Subcutaneous adipose tissue (tissue), 4 donors: ENCODE measurements around the gene SIL1. TPM values are rescaled to one million over a fixed set of nuclear protein-coding genes. Genes with fewer than 3 reads are reported as not detected.

ENCODE experiments used
- total RNA-seq, 4 donors: library from RNA; depleted of rRNA; stranded (reverse); fragments of >200 nt; gene quantifications; one replicate each; pipeline ENCODE4 v1.1.0, GENCODE V29; 2016
- TF ChIP-seq, protein P1 (sequence below): fragments of 450-650 bp; IDR thresholded peaks from one replicate; pipeline ENCODE4 v1.5.1; 2016; ENCODE audit warnings: low read depth, mild to moderate bottlenecking, control low read depth, antibody characterized with exemption, moderate library complexity

SIL1 gene
- total RNA-seq, 4 donors from 2014 or later = 29.7 to 52.9 (median 44.8) TPM

DNA sequence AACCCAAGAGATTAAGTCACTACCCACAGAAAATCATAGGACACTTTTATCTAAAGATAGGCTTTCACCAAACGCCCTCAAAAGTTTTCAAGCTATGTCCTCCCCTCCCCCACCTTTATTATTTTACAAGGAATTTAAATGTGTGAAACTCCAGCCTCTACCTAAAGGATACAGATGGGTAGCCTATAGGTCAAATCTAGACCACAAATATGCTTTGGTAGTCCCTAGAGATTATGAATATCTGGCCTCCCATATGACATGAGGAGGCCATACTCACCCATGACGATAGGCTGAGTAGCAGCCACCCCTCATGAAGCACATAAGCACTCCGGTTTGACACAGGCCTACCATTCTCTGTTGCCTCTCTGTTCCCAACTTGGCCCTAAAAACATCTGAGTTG lies 11.9 kb downstream of the SIL1 start:
- TF ChIP-seq, protein P1, sequence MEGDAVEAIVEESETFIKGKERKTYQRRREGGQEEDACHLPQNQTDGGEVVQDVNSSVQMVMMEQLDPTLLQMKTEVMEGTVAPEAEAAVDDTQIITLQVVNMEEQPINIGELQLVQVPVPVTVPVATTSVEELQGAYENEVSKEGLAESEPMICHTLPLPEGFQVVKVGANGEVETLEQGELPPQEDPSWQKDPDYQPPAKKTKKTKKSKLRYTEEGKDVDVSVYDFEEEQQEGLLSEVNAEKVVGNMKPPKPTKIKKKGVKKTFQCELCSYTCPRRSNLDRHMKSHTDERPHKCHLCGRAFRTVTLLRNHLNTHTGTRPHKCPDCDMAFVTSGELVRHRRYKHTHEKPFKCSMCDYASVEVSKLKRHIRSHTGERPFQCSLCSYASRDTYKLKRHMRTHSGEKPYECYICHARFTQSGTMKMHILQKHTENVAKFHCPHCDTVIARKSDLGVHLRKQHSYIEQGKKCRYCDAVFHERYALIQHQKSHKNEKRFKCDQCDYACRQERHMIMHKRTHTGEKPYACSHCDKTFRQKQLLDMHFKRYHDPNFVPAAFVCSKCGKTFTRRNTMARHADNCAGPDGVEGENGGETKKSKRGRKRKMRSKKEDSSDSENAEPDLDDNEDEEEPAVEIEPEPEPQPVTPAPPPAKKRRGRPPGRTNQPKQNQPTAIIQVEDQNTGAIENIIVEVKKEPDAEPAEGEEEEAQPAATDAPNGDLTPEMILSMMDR = no peak

DNA sequence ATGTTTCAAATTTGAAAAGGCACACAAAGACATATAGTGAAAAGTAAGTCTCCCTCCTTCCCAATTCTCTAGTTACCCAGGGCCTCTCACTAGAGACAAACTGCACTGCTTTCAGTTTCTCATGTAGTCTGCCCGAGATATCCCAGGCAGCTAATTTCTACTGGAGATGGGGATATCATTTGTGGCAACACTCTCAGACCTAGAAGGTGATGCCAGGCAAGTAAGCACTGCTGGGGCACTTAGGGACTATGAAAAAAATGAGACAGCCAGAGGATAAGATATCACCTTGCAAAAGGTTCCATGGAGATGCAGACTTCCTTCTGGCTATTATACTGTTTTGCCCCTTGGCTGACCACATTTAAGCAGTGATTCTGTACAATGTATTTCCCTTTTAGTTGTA lies 12.6 kb downstream of the SIL1 start:
- TF ChIP-seq, protein P1 = no peak

DNA sequence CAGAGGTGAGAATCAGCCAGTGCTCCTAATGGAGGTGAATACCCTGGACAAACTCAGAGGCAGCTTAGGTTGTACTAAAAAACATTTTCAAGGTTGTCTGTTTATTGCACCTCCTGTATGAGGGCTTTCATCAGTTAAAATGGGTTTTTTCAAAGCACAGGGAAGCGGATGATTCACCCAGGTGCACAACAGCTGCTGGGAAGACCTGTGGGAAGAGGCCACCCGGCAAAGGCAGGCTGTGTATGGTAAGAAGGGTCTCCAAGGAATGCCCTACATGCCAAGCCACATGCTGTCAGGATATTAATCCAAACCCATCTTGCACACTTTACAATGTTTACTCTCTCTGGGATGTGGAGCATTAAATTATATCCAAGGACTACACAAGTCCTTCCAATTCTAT lies 14.7 kb downstream of the SIL1 start:
- TF ChIP-seq, protein P1 = no peak

DNA sequence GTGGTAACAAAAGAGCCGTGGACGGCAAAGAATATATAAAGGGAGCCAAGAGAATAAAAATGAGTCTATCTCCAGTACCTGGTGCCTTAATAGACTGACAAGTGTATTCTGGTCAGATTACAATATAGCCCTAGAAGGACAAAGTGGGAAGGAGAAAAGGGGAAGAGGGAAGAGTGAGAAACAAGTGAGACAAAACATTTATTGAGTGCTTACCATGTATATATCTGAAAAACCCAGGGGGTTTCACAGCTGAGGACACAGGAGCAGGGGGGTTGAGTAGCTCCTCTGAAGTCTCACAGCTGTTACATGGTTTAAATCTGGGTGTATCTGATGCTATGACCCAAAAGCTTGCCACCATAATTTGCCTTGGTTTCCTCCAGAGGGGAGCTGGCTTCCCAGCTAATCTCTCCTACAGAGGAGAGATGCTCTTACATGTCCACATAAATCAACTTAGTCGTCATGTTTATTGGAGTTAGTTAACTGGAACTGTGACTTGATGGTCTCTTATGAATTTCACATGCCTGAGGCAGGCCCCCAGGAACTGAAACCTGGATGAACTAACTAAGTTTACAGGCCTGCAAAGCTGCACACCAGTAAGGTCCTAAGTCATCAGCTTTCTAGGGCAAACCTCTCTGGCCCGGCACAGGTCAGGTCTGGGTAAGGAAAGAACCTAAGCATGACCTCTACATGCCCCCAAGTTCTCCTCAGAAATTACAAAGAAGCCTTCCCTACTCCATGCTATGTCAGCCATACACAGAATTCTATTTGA lies 15.5 kb downstream of the SIL1 start:
- TF ChIP-seq, protein P1 = no peak

DNA sequence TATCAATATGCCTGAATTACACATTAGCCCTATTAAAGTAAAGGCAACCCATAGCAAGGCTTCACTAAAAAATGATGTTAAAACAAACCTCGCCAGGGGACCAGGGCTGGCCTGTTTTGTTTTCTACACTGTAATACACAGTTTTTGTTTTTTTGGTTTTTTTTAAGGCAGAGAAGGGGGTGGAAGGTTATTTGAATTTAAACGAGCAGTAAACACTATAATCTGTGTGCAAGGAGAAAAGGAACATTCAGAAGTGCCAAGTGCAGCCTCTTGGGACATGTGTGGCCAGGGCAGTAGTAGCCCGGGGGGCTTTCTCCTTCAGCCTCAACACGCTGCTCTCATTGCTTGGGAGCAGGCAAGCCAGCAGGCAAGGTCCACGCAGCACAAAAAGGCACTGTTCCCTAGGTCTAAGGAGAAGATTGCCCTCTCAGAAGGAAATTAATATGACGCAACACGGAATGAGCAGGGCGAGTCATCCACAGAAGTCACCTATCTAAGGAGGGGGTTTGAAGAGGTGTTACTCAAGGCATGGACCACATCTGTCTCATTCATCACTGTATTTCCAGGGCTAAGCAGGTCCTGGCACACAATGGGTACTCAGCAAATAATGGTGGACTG lies 16.2 kb downstream of the SIL1 start:
- TF ChIP-seq, protein P1 = no peak

DNA sequence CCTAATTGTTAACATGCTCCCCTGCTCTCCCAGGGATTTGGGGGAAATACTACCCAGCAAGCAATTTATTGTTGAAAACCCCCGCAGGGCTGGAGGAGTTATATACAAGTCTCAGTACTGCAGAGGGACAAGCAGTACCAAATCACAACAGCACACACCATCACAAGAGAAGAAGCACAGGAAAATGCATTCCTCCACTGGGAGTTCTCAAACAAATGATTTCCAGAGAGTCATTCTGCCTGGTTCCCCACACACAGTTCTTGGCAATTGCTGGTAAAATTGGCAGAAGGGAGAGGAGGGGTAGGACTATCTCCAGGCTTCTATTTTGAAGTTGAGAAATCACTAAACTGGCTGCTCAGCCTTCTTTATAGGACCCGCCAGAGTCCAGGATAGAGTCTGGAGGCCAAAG lies 16.8 kb downstream of the SIL1 start:
- TF ChIP-seq, protein P1 = no peak

DNA sequence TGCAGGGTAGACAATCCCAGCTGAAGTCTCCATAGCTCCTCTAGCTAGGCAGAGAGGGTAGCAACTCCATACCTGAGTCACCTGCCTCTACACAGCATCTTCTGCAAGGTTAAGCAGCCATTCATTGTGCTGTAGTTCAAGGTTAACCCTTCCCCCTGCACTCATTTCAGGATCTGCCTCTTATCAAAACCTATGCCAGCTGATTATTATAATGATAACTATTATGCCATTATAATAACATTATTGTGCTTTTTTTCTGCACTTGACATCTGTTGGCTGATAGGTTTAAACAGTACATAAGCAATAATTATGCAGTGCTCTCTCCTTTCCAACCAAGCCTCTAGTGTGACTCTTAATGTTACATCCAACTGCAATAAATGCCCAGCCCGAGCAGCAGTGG lies 17.3 kb downstream of the SIL1 start:
- TF ChIP-seq, protein P1 = no peak
